ENCODE measurements around the gene GNB4.

GNB4 gene

DNA sequence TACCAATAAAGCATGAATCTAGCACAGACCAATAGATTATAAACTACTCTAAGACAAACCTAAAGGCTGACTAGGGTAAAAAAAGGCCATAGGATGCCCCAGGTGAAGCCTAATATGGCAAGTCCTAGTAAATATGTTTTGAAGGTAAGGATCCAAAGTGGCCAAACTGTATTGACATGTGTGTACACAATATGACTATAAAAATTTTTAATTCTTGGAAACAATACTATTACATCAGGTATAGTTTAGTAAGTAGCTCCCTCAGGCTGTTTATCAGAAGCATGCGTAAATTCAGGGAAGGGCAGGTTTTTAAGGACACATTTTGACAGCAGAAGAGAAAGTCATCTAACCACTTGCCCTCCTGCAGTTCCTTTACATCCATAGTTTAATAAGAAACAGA, 18.8 kb downstream of the GNB4 start:
- no peak for DNase-seq

DNA sequence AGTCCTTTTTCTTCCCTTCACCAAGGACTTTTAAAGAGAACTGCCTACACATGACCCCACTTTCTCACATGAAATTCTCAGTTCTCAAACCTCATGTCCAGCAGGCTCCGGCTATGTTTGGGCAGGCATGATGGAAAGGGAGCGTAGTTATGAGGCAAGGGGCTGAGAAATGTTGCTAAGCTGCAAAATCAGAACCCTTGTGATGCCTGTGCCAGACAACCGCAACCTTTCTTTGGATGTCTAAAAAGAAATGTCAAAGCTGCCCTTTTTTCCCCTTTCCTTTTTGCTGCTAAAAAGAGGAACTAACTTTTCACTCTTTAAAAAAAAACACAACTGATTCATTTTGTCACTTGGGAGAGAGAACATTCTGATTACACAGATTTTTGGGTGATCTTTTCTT, 19.2 kb downstream of the GNB4 start:
- DNase-seq: no peak

DNA sequence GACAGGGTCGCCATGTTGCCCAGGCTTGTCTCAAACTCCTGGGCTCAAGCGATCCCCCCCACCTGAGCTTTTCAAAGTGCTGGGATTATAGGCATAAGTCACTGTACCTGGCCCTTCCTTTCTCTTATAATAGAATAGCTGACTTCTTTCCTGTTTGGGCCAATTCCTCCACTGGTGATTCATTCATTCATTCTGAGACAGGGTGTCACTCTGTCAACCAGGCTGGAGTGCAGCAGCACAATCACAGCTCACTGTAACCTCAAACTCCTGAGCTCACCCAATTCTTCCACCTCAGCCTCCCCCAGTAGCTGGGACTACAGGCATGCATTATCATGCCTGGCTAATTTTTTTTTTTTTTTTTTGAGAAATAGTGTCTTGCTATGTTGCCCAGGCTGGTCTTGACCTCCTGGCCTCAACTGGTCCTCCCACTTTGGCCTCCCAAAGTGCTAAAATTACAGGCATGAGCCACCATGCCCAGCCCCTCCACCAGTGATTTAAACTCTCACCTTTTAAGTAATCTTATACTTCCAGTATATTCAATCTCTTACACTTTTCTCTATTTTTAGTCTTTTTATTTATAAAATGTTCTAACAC, 20.9 kb downstream of the GNB4 start:
- no peak for DNase-seq

DNA sequence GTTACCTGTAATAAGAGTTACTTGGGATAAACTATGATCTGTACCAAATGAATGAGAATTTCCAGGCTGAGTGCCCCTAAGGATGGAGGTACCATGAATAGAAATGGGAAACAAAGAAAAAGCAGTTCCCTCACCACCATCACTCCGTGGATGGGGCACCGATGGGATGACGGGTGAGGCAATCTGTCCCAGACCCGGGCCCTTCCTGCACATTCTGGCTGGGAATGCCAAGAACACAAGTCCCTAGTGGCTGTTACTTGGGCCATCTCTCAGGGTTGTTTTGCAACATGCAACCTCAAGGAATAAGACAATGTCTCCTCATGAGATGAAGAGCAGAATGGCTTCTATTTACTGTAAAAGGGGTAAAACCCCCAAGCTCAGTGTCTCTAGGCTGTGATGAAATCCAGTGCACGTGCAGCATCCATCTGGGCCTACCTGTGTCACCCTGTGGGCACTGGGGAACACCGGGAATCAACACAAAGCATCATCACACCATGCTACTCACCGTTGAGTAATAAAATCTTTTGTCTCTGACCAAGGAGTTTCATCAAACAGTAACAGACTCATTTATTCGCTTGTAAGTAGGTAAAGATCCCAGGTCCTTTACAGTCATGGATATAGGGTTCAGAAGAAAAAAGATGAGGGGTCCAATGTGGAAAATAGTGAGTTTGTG, 22.3 kb downstream of the GNB4 start:
- DNase-seq: no peak

DNA sequence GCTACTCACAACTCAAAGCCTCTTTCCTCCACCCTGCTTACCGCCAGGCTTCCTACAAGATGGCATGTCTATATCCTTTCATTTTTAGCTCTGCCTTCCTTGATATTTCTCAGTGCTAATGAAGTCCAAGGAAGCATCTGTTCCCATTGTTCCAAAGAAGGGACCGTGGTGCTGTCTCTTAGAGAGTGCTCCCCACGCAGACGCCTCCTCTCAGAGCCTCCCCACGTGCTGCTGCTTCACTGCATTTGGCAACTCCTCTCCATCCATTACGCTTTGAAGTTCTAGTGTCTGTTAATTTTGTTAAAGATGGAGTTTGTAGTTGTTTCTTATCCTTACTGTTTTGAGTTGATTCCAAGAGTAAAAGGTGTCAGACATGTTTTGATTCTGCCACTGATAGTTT, 26.2 kb downstream of the GNB4 start:
- no peak for DNase-seq

DNA sequence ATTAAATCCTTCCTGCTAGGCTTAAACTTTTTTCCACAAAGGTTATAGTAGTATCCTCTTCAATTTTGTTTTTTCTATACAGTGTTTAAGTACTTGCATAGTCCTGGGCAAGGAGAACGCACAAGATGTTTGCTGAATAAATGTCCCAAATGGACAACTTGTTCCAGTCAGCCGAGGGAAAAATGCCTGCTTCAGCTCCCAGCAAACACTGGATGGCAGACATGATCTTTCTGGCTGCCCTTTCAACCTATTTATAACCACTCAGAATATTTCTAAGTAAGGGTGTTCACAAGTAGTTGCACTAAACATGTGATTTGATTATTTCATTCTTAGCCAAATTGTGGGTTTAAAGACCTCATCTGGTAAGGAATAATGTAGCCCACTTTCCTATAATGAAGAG, 29.8 kb downstream of the GNB4 start:
- peak; percentile 21 for DNase-seq

DNA sequence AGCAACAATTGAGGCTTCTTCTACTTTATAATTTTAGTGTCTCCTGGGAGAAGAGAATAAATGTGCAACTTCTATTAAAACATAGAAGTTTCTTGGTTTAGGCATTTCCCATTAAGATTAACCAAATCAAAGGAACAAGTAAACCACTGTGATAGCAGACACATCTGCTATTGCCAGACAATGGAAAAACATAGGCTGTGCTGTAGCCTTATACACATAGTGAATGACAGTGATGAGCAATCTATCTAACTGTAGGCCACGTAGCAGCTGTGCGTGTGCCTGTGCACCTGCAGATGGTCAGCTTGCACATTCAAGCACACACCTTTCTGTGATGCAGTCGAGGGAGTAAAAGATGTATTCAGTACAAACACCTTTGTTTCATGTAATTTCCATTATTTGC, 32.7 kb downstream of the GNB4 start:
- no peak for DNase-seq

DNA sequence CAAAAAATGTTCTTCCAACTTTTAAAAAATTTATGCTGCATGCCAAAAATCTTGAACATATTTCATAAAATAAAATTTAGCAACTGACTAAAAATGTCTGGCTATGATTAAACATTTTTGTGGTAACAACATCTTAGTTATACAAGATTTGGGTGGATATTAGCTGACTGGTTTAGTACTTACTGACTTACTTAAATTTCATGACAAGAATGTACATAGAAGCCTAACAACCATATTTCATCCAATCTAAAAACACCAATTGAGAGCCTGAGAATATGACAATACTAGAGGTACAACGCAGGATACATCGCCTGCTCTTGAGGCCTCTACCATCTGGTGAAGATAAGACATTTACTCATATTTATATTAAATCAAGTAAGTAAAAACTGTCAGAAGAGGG, 34.6 kb downstream of the GNB4 start:
- no peak for DNase-seq

DNA sequence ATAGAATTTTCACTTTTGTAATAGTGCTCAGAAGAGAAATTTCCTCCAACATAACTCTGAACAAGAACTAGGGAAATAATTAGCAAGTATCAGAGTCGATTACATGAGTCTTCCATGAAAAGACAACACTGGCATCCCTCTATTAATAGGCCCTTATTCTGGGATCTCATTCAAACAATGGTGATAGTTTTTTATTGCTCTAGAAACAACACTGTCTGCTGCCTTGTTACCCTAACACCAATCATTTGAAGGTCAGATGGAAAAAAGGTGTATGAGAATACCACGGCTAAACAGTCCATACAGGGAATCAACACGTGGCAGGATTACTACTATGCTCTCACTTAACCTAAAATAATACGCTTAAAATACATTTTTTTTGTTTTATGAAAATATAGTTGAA, 35.9 kb downstream of the GNB4 start:
- DNase-seq: no peak

DNA sequence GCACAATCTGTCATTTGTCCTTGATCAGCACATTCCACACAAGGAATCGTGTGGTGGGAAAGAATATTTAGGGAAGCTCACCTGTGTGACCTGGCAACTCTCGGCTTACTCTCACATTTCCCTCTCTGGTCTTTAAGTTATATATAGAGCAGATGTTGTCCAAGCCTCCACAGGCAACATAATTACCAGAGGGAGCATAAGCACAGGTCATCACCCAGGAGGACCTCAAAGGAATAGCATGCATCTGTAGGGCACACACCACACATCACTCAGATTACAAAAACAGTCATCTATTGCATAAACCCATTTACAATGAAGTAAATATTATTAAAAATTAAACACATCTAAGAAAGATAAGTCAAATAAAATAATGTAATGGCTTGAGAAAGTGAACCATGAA, 36.5 kb downstream of the GNB4 start:
- no peak for DNase-seq

DNA sequence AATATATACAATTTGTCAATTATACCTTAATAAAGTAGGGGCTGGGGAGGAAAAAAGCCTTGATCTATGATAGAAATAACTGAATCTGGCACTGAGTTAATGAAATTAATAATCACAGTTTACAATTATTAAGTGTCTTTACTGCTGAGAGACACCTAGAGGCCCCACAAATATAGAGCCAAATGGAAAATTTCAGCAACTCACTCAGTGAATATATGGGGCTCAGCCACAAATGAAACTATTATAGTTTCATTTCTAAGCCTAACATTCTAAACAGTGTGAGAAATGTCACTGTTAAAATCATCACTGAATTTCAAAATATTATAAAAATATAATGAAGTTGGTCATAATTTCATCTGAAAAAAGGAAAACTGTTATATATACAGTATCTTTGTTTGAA, 40.3 kb downstream of the GNB4 start:
- no peak for DNase-seq

DNA sequence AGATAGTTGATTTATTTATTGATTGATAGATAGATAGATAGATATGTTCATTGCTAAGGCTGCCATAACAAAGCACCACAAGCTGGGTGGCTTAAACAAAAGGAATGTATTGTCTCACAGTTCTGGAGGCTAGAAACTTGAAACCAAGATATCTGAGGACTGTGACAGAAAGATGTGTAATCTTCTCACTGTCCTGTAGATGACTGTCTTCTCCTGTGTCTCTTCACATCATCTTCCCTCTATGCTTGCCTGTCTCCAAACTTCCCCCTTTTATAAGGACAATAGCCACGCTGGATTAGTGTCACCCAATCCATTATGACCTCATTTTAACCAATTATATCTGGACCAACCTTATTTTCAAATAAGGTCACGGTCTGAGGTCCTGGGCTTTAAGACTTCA, 40.9 kb downstream of the GNB4 start:
- DNase-seq: peak; percentile 5

DNA sequence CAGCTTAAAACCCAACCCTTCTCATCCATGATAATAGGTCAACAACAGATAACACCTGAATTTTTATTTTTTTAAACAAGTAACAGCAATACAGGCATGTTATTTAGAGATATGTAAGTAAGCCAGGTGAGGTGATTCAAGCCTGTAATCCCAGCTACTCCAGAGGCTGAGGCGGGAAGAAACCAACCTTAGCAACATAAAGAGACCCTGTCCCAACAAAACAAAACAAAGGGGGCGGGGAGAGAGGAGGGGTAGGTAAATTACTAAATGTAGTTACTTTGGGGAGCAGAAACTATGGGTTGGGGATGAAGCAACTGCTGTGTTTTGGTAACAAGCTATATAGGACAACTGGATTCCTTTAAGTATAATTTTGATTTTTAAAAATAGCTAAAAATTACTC, 47.0 kb downstream of the GNB4 start:
- DNase-seq: no peak

DNA sequence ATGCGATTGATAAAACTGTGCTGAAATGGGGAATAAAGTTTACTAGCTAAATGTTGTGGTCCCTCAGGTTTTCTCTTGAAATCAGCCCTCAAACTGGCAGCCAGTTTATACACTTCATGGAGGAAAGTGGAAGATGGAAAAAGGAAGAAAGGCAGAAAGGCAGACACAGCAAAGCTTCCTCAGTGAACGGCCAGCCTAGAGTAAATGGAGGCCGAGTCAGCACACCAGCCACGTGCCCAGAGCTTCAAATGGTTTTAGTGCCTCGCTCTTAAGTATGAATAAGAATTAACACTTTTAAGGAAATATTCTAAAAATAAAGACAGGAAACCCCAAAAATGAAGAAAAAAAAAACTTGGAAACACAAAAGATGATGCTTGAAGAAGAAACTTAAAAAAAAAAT, 48.3 kb downstream of the GNB4 start:
- DNase-seq: no peak

DNA sequence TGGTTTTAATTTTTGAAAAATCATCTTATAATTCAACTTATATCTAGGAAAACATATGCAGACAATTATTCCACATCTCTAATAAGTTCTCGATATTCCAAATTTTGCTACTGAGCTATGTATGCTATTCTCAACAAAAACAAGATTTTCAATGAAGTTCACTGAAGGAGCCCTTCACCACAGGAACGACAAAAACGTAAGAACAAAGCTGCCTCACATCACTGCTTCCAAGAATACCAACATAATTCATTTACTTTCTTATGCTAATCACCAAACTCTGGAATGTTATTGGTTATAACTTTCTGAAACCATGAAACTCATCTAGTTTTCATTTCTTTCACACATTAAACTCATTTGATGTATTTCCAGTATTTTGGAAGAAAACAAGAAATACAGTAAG, 49.7 kb downstream of the GNB4 start:
- no peak for DNase-seq

DNA sequence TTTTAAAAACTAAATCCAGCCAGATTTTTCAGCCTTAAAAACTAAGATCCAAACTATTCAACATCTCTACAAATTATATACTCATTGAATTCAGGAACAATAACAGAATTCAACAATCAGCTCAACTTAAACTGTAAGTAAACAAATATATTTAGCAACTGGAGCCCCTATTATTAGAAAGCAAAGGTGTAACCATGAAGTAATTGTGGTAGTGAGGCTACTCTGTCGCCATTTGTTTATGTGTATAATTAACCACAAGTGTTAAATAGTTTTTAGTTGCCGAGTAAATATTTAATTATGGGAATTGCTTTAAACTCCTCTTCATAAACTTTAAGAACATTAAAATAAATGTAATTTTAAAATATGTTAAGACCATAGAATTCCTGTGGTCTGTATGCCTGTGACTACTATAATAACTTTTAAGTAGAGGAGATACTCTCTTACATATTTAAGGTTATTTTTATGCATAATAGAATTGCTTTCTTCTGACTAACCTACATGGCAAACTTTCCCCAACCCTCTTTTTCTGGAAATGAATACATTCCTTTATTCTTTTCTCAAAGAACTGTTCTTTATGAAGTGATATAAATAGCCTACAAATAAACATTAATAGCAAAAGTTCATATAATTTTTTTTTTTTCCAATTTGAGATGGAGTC, 52.6 kb downstream of the GNB4 start:
- no peak for DNase-seq

DNA sequence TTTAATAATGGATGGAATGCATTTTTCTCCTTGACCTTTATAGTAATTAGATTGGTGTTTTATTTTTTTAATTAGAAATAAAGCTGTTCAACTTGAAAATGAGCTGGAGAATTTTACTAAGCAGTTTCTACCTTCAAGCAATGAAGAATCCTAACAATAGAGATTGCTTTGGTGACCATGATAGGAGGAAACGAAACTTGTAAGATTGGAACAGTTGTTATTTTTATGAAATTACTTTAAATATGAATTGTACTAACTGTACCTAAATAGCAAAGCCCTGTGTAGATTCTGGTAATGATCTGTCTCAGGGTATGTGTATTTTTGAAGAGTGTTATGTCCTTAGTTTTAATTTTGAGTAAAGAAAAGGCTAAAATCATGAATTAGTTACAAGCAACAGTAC, 59.4 kb downstream of the GNB4 start:
- no peak for DNase-seq

DNA sequence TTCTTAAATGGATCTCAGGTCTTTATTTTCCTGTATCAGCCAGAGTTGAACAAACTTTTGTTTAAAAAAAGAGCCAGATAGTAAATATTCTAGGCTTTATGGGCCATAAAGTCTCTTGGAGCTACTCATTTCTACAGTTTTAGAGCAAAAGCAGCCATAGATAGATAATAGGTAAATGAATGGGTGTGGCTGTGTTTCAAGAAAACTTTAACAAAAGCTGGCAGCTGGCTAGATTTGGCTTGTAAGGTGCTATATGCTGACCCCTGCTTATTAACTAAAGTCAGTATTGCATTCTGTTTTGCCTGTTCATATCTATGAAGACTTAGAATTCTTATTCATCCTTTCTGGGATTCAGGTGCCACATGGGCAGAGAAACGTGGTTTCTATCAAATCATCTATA, 74.8 kb downstream of the GNB4 start:
- no peak for DNase-seq

DNA sequence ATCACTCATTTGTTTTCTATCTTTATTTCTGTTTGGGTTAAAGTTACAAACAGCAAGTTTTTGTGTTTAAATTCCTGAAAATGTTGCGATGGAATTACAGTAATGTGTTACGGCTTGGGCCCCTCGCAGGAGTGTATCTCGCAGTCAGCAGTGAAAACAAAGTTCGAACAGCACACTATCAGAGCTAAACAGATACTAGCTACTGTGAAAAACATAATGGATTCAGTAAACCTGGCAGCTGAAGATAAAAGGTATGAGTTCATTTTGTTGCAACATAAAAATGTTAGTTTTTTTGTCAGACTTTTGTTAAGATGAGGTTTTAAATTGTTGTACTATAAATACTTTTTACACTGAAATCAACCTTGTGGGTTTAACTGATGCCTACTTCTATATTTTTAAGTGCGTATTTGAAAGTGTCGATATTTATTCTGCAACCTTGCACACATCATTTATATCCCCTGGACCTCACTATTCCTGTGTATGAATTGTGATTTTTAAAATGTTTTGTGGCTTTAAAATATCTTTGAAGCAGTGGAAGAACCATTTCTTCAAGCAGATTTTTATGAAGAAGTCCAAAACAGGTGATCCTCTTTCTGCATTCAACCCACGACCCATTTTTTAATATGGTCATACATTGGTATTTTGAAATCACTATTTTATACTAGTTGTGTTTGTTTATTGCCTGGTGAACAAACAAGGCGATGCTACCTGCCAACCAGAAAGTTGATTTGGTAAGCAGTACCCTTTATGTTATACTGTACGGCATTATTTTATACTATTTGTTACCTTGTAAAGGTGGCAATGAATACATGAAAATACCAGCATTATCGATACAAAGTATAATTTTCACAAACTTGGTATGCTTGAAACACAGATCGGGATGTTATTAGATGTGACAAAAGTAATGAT, 75.9 kb downstream of the GNB4 start:
- DNase-seq: no peak

DNA sequence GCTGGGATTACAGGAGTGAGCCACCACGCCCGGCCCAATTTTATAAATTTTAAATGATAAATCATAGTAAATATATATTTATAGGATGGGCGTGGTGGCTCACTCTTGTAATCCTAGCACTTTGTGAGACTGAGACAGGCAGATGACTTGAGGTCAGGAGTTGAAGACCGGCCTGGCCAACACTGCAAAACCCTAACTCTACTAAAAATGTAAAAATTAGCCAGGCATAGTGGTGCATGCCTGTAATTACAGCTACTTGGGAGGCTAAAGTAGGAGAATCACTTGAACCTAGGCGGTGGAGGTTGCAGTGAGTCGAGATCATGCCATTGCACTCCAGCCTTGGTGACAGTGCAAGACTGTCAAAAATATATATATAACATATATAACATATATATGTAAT, 77.3 kb downstream of the GNB4 start:
- DNase-seq: no peak

DNA sequence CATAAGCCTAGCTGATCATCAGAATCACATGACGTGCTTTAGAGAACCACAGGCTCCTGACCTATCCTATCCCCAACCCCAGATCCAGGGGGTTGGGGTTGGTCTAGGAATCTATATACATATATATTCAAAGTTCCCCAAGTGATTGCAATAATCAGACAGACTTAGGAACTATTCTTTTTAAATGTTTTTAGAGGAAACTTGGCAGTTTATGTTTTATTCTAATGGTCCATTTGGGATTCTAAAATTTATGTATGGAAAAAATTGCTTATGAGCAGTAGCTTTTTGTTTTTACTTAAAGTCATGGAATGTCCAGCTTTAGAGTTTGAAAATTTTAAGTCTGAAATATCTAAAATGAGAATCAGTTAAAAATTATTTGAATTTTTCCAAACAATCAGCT, 81.6 kb downstream of the GNB4 start:
- no peak for DNase-seq

DNA sequence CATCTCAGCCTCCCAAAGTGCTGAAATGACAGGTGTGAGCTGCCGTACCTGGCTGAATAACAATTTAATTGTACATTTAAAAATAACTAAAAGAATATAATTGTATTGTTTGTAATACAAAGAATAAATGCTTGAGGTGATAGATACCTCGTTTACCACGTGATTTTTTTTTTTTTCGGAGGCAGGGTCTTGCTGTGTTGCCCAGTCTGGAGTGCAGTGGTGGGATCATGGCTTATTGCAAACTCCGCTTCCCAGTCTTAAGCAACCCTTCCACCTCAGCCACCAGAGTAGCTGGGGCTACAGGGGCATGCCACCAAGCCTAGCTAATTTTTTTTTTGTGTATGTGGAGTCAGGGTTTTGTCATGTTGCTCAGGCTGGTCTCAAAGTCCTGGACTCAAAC, 87.9 kb downstream of the GNB4 start:
- no peak for DNase-seq

DNA sequence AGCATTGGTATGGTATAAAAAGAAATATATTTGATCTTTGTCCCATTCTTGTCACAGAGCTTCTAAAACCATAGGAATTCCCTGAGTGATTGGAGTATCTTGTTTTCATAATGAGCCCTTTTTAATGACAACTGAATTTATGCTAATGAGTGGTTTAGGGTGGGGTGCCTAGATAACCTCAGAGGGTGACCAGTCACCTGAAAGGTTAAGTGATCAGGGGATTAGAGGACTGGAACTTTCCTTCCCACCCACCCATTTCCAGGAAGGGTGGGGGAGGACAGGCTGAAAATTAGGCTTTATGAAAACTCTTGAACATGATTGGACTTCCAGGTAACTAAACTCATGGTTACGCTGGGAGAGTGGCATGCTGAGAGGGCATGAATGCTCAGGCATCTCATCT, 95.3 kb downstream of the GNB4 start:
- no peak for DNase-seq
